ENCODE data around the gene MYCBPAP. TPM values are rescaled to one million over a fixed set of nuclear protein-coding genes. Genes with fewer than 3 reads are reported as not detected.

Gene MYCBPAP
- total RNA-seq, 4 donors from 2014 or later = not detected

GRCh38 chr17:50476545-50477315 lies 31.5 kb upstream of the MYCBPAP start:
- Histone ChIP-seq H3K36me3 (no peaks in the 10 kb centered on the region), H3K9me3 (no peaks in the 10 kb centered on the region), H3K27me3 (no peaks in the 10 kb centered on the region), H3K4me1 (peaks cover 37 to 38% of the 10 kb centered on the region in 2 donors), H3K4me3 (no peak overlapping the region), H3K27ac (peak overlapping the region in 2 of 4 donors; percentile 95 to 96)
- in situ Hi-C loops (cut with MboI; ENCODE audit: low sequenced_read_pairs in 4 of 4) = loop anchor here in 2 of 4 donors (10.0 to 25.0 kb wide), 2 partner anchors 52 to 89 kb away; partner anchors contain the start of genes ACSF2 (in 1 of the 2) and LRRC59 (in 1 of the 2)
- ATAC-seq (no peak), DNase-seq (no peak)
- TF ChIP-seq, protein P1, sequence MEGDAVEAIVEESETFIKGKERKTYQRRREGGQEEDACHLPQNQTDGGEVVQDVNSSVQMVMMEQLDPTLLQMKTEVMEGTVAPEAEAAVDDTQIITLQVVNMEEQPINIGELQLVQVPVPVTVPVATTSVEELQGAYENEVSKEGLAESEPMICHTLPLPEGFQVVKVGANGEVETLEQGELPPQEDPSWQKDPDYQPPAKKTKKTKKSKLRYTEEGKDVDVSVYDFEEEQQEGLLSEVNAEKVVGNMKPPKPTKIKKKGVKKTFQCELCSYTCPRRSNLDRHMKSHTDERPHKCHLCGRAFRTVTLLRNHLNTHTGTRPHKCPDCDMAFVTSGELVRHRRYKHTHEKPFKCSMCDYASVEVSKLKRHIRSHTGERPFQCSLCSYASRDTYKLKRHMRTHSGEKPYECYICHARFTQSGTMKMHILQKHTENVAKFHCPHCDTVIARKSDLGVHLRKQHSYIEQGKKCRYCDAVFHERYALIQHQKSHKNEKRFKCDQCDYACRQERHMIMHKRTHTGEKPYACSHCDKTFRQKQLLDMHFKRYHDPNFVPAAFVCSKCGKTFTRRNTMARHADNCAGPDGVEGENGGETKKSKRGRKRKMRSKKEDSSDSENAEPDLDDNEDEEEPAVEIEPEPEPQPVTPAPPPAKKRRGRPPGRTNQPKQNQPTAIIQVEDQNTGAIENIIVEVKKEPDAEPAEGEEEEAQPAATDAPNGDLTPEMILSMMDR (IDR thresholded peaks at IDR 0.05 in 4 of 5, conservative IDR thresholded peaks at IDR 0.05 in 1 of 5) = no peak
- no peak for TF ChIP-seq POLR2A (IDR thresholded peaks at IDR 0.05)
- intact Hi-C loops (cut with DNase I; ENCODE audit: low total_unique reads) = loop anchor here (10.0 kb wide), 1 partner anchor 478 kb away; no protein-coding TSS in a partner anchor

DNA sequence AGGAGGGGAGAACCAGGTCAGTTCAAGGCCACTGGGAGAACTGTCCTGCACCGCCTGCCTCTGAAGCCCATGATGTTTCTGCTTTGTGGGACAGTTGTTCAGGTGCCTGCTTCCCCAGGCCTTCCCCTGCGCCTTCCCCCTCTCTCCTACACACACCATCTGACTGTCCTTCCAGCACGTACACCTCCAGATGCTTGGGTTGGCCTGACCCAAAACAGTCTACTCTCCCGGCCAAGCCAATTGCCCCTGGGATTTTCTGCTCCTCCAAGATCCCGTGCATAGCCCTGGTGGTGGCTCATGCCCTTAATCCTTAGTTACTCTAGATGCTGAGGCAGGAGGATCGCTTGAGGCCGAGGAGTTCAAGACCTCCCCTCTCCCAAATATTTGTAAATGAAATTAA lies 30.3 kb upstream of the MYCBPAP start:
- no peak for ATAC-seq
- peaks cover 0 to 4% of the 10 kb centered on the region in 2 donors for H3K36me3 ChIP-seq
- peaks cover 30 to 39% of the 10 kb centered on the region in 2 donors for H3K4me1 ChIP-seq
- in situ Hi-C loops (cut with MboI; ENCODE audit: low sequenced_read_pairs in 4 of 4) (loop anchor here in 2 of 4 donors (10.0 to 25.0 kb wide), 2 partner anchors 53 to 91 kb away; partner anchors contain the start of genes ACSF2 (in 1 of the 2) and LRRC59 (in 1 of the 2)), intact Hi-C loops (cut with DNase I; ENCODE audit: low total_unique reads) (loop anchor here (2.0 to 10.0 kb wide), 4 partner anchors 51 to 477 kb away; partner anchors contain the start of genes ACSF2, EME1 and MRPL27)
- no peaks in the 10 kb centered on the region for H3K9me3 ChIP-seq
- TF ChIP-seq, protein P1 (IDR thresholded peaks at IDR 0.05 in 4 of 5, conservative IDR thresholded peaks at IDR 0.05 in 1 of 5) = no peak
- TF ChIP-seq POLR2A (IDR thresholded peaks at IDR 0.05) = no peak
- no peak for DNase-seq
- no peaks in the 10 kb centered on the region for H3K27me3 ChIP-seq
- peak overlapping the region; percentile 72 to 91 (median 82) for H3K4me3 ChIP-seq
- peak overlapping the region; percentile 95 to 98 (median 97) for H3K27ac ChIP-seq

DNA sequence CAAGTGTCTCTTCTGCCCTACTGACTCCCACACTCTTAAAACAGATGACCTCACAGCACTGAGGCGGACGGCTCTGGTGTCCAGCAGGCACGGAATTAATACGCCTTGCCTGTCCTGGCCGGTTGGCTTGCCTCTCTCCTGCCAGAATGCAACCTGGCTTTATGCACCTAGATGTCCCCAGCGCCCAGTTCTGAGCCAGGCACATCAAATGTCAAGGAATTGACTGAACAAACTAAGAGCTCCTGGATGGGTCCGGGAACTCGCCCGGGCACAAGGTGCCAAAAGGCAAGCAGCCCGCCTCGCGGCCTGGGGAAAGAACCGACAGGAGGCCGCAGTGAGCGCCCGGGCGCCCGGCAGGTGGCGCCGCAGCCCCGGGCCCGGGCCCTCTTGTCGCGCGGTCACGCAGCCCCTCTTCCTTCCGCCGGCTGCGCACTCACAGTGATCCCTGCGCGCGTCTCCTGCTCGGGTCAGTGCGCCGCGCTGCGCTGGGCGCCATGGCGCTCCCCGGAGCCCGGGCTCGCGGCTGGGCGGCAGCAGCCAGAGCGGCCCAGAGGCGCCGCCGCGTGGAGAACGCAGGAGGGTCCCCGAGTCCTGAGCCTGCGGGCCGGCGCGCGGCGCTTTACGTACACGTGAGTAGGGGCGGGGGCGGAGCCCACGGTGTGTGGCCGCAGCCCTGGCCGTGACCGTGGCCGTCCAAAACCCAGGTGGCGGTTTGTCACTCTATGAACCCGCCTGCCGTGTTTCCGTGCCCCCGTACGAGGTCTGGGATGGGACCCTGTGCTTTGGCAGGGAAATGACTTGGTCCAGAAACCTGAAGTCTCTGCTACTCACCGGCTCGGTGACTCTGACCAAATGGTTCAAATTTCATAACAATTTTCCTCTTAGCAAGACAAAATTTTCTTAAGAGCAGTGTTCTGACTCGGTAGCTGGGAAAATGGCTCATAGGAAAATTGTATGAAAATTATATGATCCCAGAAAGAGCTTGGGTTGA lies 29.6 kb upstream of the MYCBPAP start, which contains the start of gene RSAD1:
TSS of gene RSAD1 (plus strand) at position 470 of the 991 bp plus-strand sequence. CDS start at position 495, 25 bp downstream.
- peak; percentile 62 to 71 for ATAC-seq
- no peaks in the 10 kb centered on the region for H3K9me3 ChIP-seq
- peak within 1 kb of the TSS; percentile 95 to 98 (median 97) for H3K27ac ChIP-seq
- in situ Hi-C loops (cut with MboI; ENCODE audit: low sequenced_read_pairs in 4 of 4) = loop anchor here in 2 of 4 donors (10.0 to 25.0 kb wide), 2 partner anchors 54 to 91 kb away; partner anchors contain the start of genes ACSF2 (in 1 of the 2) and LRRC59 (in 1 of the 2)
- intact Hi-C loops (cut with DNase I; ENCODE audit: low total_unique reads) = loop anchor here (2.0 to 10.0 kb wide), 4 partner anchors 52 to 476 kb away; partner anchors contain the start of genes ACSF2, EME1 and MRPL27
- H3K4me1 ChIP-seq = peaks cover 32 to 39% of the 10 kb centered on the region in 2 donors
- H3K4me3 ChIP-seq = peak within 1 kb of the TSS; percentile 72 to 91 (median 82)
- TF ChIP-seq, protein P1 (IDR thresholded peaks at IDR 0.05 in 4 of 5, conservative IDR thresholded peaks at IDR 0.05 in 1 of 5) = peak; percentile 81 to 96 (median 95)
- peak; percentile 93 to 97 for TF ChIP-seq POLR2A (IDR thresholded peaks at IDR 0.05)
- peak; percentile 77 to 89 for DNase-seq
- peaks cover 0 to 10% of the 10 kb centered on the region in 2 donors for H3K36me3 ChIP-seq
- H3K27me3 ChIP-seq = no peaks in the 10 kb centered on the region
